Mammary epithelial cell (primary cell): ENCODE measurements around the gene SORD.

Source experiments
- EZH2 ChIP-seq: IDR thresholded peaks from 2 replicates; pipeline ENCODE4 v1.6.1; 2012; ENCODE audit warnings: low read length, inconsistent platforms, borderline replicate concordance
- TF ChIP-seq, protein P1 (sequence below), 2 donors: IDR thresholded peaks in 1 of 2; conservative IDR thresholded peaks in 1 of 2; 2 replicates each; pipeline ENCODE4 v1.5.1; 2011 to 2012; ENCODE audit warnings: inconsistent platforms in 2 of 2, low read length in 2 of 2, mild to moderate bottlenecking in 2 of 2, control low read depth in 1 of 2, low read depth in 1 of 2; ENCODE audit not compliant: insufficient read depth in 1 of 2; ENCODE audit errors: extremely low read depth in 1 of 2

DNA sequence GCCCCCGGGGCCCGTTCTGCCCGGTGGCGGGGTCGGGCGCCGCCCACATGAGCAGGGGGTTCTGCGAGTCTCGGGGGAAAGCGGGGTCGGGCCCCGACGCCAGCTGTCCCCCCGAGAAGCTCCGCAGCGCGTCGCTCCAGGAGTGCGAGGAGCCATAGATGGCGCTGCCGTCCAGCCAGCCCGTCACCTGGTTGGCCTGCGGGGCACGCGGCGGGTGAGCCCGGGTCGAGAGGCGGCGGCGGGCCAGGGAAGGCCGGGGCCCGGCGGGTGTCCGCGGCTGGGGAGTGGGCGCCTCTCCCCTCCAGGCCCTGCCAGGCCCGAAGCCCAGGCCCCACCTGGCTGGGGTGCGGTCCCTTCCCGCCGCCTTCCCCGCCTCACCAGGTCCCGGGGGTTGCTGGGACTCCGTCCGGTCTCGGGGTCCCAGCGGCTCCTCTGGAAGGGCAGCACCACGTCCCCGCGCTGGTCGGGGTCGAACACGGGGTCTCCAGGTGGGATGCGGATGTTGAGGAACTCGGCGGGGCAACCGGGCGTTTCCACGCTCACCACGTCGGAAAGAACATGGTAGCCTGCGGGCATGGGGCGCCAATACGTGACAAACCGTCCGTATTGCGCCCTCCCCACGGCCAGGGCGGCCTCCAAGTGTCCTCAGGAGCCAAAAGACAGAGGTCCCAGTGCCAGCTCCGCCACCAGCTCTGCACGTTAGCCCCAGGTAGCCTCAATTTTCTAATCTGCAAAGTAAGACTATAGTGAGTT is 88.6 kb downstream of the SORD start:
- TF ChIP-seq, protein P1, sequence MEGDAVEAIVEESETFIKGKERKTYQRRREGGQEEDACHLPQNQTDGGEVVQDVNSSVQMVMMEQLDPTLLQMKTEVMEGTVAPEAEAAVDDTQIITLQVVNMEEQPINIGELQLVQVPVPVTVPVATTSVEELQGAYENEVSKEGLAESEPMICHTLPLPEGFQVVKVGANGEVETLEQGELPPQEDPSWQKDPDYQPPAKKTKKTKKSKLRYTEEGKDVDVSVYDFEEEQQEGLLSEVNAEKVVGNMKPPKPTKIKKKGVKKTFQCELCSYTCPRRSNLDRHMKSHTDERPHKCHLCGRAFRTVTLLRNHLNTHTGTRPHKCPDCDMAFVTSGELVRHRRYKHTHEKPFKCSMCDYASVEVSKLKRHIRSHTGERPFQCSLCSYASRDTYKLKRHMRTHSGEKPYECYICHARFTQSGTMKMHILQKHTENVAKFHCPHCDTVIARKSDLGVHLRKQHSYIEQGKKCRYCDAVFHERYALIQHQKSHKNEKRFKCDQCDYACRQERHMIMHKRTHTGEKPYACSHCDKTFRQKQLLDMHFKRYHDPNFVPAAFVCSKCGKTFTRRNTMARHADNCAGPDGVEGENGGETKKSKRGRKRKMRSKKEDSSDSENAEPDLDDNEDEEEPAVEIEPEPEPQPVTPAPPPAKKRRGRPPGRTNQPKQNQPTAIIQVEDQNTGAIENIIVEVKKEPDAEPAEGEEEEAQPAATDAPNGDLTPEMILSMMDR (conservative IDR thresholded peaks at IDR 0.05 in 1 of 2, IDR thresholded peaks at IDR 0.05 in 1 of 2; ENCODE audit: extremely low read depth in 1 of 2, insufficient read depth in 1 of 2, low read depth in 1 of 2, low read length in 2 of 2): no peak
- TF ChIP-seq EZH2: no peak
